ENCODE results near the gene RPUSD3.

The RPUSD3 gene

DNA sequence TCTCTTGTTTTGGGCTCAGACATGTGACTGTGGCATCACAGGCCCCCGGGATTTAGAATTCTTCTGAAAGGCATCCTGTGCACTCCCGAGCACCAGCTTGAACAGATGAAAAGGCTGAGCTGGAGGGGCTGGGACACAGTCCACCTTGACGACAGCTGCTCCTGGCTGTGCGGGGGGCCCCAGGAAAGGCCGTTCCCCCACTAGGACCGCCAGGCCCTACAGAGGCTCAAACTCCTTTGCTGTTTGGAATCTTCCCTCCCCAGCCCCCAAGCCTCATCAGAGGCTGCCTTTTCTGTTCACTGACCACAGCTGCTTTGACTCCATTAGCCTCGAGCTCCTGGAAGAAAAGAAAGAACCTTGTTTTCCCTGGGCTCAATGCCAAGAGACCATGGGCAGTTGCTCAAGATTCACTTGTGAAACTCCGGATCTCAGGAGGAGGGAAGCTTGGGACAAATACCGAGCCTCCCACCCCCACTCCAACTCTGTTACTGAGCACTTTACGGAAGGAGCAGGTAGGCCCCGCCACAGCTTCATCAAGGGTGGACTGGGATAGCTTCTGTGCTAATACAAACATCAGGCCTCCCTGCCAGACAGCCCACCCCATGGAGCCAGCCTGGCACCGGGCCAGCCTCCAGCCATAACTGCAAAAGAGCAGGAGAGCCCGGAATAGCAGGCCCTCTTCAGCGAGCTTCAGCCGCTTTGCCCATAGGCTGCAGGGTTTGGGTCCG, 20.6 kb upstream of the RPUSD3 start:
- TF ChIP-seq, protein P1, sequence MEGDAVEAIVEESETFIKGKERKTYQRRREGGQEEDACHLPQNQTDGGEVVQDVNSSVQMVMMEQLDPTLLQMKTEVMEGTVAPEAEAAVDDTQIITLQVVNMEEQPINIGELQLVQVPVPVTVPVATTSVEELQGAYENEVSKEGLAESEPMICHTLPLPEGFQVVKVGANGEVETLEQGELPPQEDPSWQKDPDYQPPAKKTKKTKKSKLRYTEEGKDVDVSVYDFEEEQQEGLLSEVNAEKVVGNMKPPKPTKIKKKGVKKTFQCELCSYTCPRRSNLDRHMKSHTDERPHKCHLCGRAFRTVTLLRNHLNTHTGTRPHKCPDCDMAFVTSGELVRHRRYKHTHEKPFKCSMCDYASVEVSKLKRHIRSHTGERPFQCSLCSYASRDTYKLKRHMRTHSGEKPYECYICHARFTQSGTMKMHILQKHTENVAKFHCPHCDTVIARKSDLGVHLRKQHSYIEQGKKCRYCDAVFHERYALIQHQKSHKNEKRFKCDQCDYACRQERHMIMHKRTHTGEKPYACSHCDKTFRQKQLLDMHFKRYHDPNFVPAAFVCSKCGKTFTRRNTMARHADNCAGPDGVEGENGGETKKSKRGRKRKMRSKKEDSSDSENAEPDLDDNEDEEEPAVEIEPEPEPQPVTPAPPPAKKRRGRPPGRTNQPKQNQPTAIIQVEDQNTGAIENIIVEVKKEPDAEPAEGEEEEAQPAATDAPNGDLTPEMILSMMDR (IDR thresholded peaks at IDR 0.05; ENCODE audit: borderline replicate concordance, insufficient read depth, low read depth, low read length): no peak
- no peak overlapping the region for H3K4me3 ChIP-seq (ENCODE audit: low read depth, low read length)

DNA sequence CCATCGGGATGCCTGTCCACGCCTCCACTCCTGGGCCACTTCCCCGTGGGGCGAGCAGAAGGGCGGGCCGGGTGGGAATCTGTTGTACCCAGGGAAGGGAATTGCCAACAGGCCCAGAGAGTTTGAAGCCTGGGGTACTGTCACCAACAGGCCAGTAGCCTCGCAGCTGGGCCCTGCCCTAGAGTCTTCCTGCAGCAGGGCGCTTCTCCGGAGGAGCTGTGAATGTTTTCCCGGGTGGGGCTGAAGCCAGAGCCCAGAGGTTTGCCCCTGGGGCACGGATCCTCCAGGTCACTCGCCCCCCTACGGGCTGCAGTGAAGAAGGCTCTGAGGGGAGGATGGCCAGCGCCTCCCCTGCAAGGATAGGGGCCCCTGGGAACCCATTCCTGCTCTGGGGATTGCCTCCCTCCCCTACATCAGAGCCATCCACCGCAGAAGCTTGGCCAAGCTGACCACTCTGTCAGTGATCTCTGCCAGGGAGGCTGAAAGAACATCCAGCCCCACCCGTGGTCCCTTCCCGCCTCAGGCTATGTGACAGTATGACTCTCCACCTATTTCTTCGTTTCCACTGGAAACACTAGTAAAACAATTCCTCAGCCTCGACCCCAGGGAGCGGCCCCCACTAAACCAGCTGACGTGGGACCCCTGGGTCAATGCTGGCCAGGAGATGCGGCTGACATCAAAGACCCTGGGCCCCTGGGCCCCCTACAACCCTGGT, 19.4 kb upstream of the RPUSD3 start:
- H3K4me3 ChIP-seq (ENCODE audit: low read depth, low read length): no peak overlapping the region
- TF ChIP-seq, protein P1 (IDR thresholded peaks at IDR 0.05; ENCODE audit: borderline replicate concordance, insufficient read depth, low read depth, low read length): no peak

DNA sequence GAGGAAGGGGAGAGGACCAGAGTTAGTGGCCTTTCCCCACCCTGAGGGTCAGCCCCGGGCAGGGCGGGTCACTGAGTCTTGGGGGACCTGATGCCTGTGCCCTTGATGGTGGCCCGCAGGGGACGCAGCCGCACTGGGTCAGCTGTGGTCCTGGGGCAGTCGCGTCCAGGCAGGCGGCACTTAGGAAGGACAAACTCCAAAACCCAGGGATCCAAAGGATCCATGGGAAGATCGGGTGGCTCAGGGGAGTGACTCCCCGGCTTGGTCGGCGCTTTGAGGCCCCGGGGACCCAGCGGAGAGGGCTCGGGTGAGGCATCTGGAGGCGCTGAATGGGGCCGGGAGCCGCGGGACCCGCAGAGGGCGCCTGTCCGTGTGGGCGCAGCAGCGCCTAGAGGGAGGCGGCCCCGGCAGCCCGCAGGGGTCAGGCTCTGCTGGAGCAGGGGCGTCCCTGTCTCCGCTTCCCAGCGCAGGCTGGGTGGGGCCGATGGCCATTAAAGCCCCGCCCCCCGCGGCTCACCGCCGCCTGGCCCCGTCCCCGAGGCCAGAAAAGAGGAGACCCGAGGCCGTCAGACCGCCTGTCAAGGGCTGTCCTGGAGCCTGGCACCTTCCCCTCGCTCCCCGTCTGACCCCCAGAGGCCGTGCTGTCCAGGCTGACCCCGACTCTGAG, 18.7 kb upstream of the RPUSD3 start:
- no peak overlapping the region for H3K4me3 ChIP-seq (ENCODE audit: low read depth, low read length)
- TF ChIP-seq, protein P1 (IDR thresholded peaks at IDR 0.05; ENCODE audit: borderline replicate concordance, insufficient read depth, low read depth, low read length): no peak

DNA sequence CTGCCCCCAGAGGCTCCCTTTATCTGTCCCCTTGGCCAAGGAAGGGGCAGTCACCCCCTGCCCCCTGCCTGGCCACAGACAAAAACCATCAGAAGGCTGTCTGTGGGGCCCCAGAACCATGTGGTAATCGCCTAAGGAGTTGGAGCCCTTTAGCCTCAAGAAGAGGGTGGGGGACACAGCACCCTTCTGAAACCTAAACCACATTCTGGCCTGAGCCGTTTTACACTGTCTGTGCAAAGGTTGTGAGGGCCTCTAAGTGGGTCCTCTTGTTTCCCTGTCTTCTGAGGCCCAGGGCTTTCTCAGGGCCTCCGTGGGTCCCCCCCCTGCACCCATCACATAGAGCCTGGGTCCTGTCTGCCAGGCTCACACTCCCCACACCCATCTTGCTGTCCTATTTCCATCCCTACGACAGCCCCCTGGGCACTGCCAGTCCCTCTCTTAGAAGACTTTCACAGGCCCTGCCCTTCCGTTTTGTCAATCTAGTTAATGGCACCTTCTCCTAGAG, 17.9 kb upstream of the RPUSD3 start:
- TF ChIP-seq, protein P1 (IDR thresholded peaks at IDR 0.05; ENCODE audit: borderline replicate concordance, insufficient read depth, low read depth, low read length): no peak
- H3K4me3 ChIP-seq (ENCODE audit: low read depth, low read length): no peak overlapping the region

DNA sequence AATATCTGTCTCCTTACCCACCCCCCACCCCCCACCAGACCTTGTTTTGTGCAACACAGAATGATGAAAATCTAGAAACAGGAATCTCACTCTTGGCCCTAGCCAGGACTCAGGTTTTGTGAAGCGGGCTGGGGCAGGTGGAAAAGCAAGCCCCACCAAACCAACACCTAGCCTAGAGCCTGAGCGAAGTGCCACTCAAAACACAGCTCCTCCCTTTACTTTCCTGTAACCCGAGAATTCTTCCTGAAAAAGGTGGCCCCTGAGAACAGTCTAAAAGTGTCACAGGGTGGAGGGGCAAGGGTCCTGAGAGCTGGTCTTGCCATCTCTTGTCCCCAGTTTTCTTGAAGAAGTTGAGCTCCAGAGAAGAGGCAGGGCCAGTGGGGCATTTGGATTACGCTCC, 17.4 kb upstream of the RPUSD3 start:
- no peak overlapping the region for H3K4me3 ChIP-seq (ENCODE audit: low read depth, low read length)
- TF ChIP-seq, protein P1 (IDR thresholded peaks at IDR 0.05; ENCODE audit: borderline replicate concordance, insufficient read depth, low read depth, low read length): no peak

DNA sequence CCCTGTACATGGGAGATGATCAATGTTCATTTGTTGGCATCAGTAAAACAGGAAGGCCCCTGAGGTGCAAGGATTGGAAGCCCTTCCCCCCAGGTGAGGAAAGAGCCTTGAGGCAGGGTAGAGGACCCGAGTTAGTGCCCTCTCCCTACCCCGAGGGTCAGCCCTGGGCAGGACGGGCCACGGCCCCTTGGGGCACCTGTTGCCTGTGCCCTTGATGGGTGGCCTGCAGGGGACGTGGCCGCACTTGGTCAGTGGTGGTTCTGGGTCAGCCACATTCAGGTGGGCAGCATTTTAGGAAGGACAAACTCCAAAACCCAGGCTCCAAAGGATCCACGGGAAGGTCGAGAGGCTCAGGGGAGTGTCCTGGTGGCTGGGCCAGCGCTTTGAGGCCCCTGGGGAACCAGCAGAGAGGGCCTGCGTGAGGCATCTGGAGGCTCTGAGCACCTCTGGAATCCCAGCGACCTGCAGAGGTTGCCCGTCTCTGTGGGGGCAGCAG, 15.8 kb upstream of the RPUSD3 start:
- H3K4me3 ChIP-seq (ENCODE audit: low read depth, low read length): no peak overlapping the region
- TF ChIP-seq, protein P1 (IDR thresholded peaks at IDR 0.05; ENCODE audit: borderline replicate concordance, insufficient read depth, low read depth, low read length): no peak
